MM.1S (cell line): ENCODE data around the gene GPR160.
"Not testable (repeated sequence)": the region's sequence is repeated elsewhere in the genome, so short reads cannot be mapped to it uniquely, and the experiment has no call there.

ENCODE experiments used
- EZH2phosphoT487 ChIP-seq: fragments of 300-600 bp; sonication (generic); IDR thresholded peaks from 2 replicates; pipeline ENCODE4 v1.6.1; 2018; ENCODE audit warnings: antibody characterized with exemption, low read length
- TF ChIP-seq, protein P1 (sequence below): fragments of 300-600 bp; sonication (generic); IDR thresholded peaks from 2 replicates; pipeline ENCODE4 v1.5.1; 2016; ENCODE audit warnings: antibody characterized with exemption, low read length, mixed read lengths

- TF ChIP-seq, protein P1, sequence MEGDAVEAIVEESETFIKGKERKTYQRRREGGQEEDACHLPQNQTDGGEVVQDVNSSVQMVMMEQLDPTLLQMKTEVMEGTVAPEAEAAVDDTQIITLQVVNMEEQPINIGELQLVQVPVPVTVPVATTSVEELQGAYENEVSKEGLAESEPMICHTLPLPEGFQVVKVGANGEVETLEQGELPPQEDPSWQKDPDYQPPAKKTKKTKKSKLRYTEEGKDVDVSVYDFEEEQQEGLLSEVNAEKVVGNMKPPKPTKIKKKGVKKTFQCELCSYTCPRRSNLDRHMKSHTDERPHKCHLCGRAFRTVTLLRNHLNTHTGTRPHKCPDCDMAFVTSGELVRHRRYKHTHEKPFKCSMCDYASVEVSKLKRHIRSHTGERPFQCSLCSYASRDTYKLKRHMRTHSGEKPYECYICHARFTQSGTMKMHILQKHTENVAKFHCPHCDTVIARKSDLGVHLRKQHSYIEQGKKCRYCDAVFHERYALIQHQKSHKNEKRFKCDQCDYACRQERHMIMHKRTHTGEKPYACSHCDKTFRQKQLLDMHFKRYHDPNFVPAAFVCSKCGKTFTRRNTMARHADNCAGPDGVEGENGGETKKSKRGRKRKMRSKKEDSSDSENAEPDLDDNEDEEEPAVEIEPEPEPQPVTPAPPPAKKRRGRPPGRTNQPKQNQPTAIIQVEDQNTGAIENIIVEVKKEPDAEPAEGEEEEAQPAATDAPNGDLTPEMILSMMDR = not testable (repeated sequence)
- TF ChIP-seq EZH2phosphoT487 = not testable (repeated sequence)
Observed at GRCh38 chr3:170114165-170114564, 76.4 kb downstream of the GPR160 start.
